K562 (cell line): Measurements from ENCODE around the gene MTHFR. TPM values are rescaled to one million over a fixed set of nuclear protein-coding genes. Genes with fewer than 3 reads are reported as not detected.

ENCODE experiments used
- C11orf30 ChIP-seq: fragments of 450-650 bp; IDR thresholded peaks from 2 replicates; pipeline ENCODE4 v1.6.1; 2016; ENCODE audit warnings: low read depth, mild to moderate bottlenecking
- FIP1L1 ChIP-seq: fragments of 200-400 bp; formaldehyde crosslinking; IDR thresholded peaks from 2 replicates; pipeline ENCODE4 v1.6.1; 2018; ENCODE audit warnings: mild to moderate bottlenecking, low read depth, low read length; ENCODE audit not compliant: poor library complexity, severe bottlenecking
- HMG20A ChIP-seq: fragments of 450-650 bp; formaldehyde crosslinking; conservative IDR thresholded peaks from 2 replicates; pipeline ENCODE4 v1.4.0; 2020; ENCODE audit warnings: mild to moderate bottlenecking, mixed read lengths
- NCOR1 ChIP-seq: fragments of 450-650 bp; IDR thresholded peaks from 2 replicates; pipeline ENCODE4 v1.6.1; 2016; ENCODE audit warnings: mild to moderate bottlenecking, moderate library complexity
- NFIC ChIP-seq: fragments of 450-650 bp; IDR thresholded peaks from 2 replicates; pipeline ENCODE4 v1.6.1; 2017; ENCODE audit warnings: mild to moderate bottlenecking, inconsistent platforms
- SOX6 ChIP-seq: fragments of 450-650 bp; IDR thresholded peaks from 2 replicates; pipeline ENCODE4 v1.6.1; 2014; ENCODE audit warnings: mild to moderate bottlenecking
- TAF7 ChIP-seq: fragments of 450-650 bp; IDR thresholded peaks from 2 replicates; pipeline ENCODE4 v1.6.1; 2016; ENCODE audit warnings: missing genetic modification characterization, missing compliant biosample characterization
- ZBTB17 ChIP-seq: fragments of 450-650 bp; formaldehyde crosslinking; IDR thresholded peaks from 2 replicates; pipeline ENCODE4 v1.4.0; 2020; ENCODE audit warnings: mild to moderate bottlenecking
- ZNF239 ChIP-seq: fragments of 250-450 bp; sonication (Bioruptor Pico); IDR thresholded peaks from 2 replicates; pipeline ENCODE4 v1.4.0; 2020; ENCODE audit warnings: mild to moderate bottlenecking
- ZNF347 ChIP-seq: fragments of 450-650 bp; formaldehyde crosslinking; IDR thresholded peaks from 2 replicates; pipeline ENCODE4 v1.4.0; 2020; ENCODE audit warnings: low read depth, mild to moderate bottlenecking, moderate library complexity
- ZNF561 ChIP-seq: fragments of 450-650 bp; formaldehyde crosslinking; conservative IDR thresholded peaks from 2 replicates; pipeline ENCODE4 v1.4.0; 2020; ENCODE audit warnings: mild to moderate bottlenecking, moderate library complexity
- ZNF695 ChIP-seq: fragments of 450-650 bp; formaldehyde crosslinking; IDR thresholded peaks from 2 replicates; pipeline ENCODE4 v1.4.0; 2020; ENCODE audit warnings: mild to moderate bottlenecking, moderate library complexity
- polyA plus RNA-seq, 8 experiments: library from polyadenylated mRNA; depleted of rRNA in 4 of 8; stranded (reverse) in 5 of 8; unstranded in 3 of 8; fragments of >200 nt; fragmentation: Nextera tagmentation in 2 of 8; fragmentation: Illumina TruSeq in 1 of 8; extraction: Ambion mirVana in 2 of 8; extraction: Trizol in 1 of 8; gene quantifications; 2 replicates each; pipeline versions ENCODE4 v1.2.1 to v1.2.3, GENCODE V29; 2011 to 2014; ENCODE audit warnings: inconsistent platforms in 1 of 8, missing spikeins in 1 of 8
- total RNA-seq, 7 experiments: library from RNA; depleted of rRNA in 6 of 7; stranded (reverse); fragments of >200 nt in 6 of 7; fragmentation: Illumina TruSeq in 2 of 7; extraction: Trizol in 2 of 7; gene quantifications; 2 replicates each; pipeline versions ENCODE4 v1.2.1 to v1.2.3, GENCODE V29; 2011 to 2021; ENCODE audit warnings: low replicate concordance in 1 of 7
- TF ChIP-seq, protein P1 (sequence below): fragments of 450-650 bp; IDR thresholded peaks from 2 replicates; pipeline ENCODE4 v1.6.1; 2016; ENCODE audit warnings: low read depth
- TF ChIP-seq, protein P2 (sequence below), 3 experiments: fragments of 200-800 bp in 1 of 3; sonication (Bioruptor generic) in 1 of 3; sonication (generic) in 1 of 3; formaldehyde crosslinking in 1 of 3; IDR thresholded peaks; 2 replicates each; pipeline versions ENCODE4 v1.6.1 to v1.8.0; 2016 to 2022; ENCODE audit warnings: mild to moderate bottlenecking in 2 of 3, missing compliant biosample characterization in 2 of 3, missing genetic modification characterization in 2 of 3, missing genetic modification reagents in 1 of 3
- TF ChIP-seq, protein P3 (sequence below): IDR thresholded peaks from 2 replicates; pipeline ENCODE4 v1.6.1; 2011; ENCODE audit warnings: borderline replicate concordance, low read depth, mild to moderate bottlenecking, moderate library complexity, low read length; ENCODE audit not compliant: insufficient read depth, poor library complexity, severe bottlenecking

MTHFR gene
- total and polyA plus RNA-seq, 9 of the 15 experiments (the other 6 are each of a cell fraction or from before 2014, with no cell fraction given), result 5.0 to 104 (median 62.6) TPM

DNA sequence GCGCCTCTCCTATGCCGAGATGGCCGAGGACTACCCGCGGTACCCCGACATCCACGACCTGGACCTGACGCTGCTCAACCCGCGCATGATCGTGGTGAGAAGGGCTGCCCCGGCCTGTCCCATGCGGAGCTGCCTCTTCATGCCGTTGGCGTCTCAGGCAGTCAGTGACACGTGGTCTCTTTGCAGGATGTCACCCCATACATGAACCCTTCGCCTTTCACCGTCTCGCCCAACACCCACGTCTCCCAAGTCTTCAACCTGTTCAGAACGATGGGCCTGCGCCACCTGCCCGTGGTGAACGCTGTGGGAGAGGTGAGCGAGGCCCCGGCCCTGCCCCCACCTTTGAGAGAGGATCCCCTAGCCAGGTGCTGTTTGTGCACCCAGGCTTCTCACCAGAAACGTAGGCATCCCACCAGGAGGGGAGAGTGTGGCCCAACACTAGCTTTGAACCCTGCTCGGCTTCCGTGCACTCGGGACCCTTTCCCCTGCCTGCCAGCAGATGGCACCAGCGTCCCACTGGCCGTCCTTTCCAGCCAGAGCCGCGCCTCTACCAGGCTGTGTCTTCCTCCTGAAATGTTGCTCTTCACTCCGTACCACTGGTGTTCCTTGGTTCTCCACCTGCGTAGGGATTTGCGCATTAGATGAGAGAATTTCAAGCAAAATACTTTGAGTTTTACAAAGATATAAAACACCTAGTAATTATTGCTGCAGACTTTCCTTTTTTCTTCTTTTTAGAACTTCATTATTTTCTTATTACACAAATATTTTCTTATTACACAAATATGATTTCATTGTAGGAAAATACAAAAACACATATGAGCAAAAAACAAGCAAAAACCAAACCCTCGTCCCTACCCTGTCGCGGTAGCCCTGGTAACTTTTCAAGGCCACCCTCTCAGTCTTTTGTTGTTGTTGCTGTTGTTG, 32.8 kb upstream of the MTHFR start (continued):
- TF ChIP-seq, protein P1, sequence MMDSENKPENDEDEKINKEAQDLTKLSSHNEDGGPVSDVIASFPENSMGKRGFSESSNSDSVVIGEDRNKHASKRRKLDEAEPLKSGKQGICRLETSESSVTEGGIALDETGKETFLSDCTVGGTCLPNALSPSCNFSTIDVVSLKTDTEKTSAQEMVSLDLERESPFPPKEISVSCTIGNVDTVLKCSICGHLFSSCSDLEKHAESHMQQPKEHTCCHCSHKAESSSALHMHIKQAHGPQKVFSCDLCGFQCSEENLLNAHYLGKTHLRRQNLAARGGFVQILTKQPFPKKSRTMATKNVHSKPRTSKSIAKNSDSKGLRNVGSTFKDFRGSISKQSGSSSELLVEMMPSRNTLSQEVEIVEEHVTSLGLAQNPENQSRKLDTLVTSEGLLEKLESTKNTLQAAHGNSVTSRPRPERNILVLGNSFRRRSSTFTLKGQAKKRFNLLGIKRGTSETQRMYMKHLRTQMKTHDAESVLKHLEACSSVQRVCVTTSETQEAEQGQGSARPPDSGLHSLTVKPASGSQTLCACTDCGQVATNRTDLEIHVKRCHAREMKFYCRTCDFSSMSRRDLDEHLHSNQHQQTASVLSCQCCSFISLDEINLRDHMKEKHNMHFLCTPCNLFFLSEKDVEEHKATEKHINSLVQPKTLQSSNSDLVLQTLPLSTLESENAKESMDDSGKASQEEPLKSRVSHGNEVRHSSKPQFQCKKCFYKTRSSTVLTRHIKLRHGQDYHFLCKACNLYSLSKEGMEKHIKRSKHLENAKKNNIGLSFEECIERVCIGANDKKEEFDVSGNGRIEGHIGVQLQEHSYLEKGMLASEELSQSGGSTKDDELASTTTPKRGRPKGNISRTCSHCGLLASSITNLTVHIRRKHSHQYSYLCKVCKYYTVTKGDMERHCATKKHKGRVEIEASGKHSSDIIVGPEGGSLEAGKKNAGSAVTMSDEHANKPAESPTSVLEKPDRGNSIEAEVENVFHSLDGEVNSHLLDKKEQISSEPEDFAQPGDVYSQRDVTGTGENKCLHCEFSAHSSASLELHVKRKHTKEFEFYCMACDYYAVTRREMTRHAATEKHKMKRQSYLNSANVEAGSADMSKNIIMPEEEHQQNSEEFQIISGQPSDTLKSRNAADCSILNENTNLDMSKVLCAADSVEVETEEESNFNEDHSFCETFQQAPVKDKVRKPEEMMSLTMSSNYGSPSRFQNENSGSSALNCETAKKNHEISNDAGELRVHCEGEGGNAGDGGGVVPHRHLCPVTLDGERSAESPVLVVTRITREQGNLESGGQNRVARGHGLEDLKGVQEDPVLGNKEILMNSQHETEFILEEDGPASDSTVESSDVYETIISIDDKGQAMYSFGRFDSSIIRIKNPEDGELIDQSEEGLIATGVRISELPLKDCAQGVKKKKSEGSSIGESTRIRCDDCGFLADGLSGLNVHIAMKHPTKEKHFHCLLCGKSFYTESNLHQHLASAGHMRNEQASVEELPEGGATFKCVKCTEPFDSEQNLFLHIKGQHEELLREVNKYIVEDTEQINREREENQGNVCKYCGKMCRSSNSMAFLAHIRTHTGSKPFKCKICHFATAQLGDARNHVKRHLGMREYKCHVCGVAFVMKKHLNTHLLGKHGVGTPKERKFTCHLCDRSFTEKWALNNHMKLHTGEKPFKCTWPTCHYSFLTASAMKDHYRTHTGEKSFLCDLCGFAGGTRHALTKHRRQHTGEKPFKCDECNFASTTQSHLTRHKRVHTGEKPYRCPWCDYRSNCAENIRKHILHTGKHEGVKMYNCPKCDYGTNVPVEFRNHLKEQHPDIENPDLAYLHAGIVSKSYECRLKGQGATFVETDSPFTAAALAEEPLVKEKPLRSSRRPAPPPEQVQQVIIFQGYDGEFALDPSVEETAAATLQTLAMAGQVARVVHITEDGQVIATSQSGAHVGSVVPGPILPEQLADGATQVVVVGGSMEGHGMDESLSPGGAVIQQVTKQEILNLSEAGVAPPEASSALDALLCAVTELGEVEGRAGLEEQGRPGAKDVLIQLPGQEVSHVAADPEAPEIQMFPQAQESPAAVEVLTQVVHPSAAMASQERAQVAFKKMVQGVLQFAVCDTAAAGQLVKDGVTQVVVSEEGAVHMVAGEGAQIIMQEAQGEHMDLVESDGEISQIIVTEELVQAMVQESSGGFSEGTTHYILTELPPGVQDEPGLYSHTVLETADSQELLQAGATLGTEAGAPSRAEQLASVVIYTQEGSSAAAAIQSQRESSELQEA, result peak; percentile 76
- TF ChIP-seq SOX6 (peak; percentile 19; the same call in 1 of the 2 replicates), ZNF239 (peak; percentile 24; the same call in 1 of the 2 replicates), C11orf30 (no peak), NFIC (no peak), ZBTB17 (0 out of 2 replicates have a peak, but pooled peaks have one; percentile 63), FIP1L1 (no peak), ZNF561 (CRISPR knock-in tag) (no peak), ZNF695 (CRISPR knock-in tag) (no peak), TAF7 (tag) (no peak), NCOR1 (0 out of 2 replicates have a peak, but pooled peaks have one; percentile 19), ZNF347 (CRISPR knock-in tag) (no peak), HMG20A (CRISPR knock-in tag) (no peak)
- TF ChIP-seq, protein P2, sequence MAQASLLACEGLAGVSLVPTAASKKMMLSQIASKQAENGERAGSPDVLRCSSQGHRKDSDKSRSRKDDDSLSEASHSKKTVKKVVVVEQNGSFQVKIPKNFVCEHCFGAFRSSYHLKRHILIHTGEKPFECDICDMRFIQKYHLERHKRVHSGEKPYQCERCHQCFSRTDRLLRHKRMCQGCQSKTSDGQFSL (CRISPR knock-in tag; IDR thresholded peaks at IDR 0.05), result peak; percentile 40; the same call in 1 of the 2 replicates
- TF ChIP-seq, protein P2 (tag; IDR thresholded peaks at IDR 0.05), result no peak
- TF ChIP-seq, protein P3, sequence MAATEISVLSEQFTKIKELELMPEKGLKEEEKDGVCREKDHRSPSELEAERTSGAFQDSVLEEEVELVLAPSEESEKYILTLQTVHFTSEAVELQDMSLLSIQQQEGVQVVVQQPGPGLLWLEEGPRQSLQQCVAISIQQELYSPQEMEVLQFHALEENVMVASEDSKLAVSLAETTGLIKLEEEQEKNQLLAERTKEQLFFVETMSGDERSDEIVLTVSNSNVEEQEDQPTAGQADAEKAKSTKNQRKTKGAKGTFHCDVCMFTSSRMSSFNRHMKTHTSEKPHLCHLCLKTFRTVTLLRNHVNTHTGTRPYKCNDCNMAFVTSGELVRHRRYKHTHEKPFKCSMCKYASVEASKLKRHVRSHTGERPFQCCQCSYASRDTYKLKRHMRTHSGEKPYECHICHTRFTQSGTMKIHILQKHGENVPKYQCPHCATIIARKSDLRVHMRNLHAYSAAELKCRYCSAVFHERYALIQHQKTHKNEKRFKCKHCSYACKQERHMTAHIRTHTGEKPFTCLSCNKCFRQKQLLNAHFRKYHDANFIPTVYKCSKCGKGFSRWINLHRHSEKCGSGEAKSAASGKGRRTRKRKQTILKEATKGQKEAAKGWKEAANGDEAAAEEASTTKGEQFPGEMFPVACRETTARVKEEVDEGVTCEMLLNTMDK, result peak; percentile 35
